ENCODE results near the gene DNAH17.

DNAH17 gene

DNA sequence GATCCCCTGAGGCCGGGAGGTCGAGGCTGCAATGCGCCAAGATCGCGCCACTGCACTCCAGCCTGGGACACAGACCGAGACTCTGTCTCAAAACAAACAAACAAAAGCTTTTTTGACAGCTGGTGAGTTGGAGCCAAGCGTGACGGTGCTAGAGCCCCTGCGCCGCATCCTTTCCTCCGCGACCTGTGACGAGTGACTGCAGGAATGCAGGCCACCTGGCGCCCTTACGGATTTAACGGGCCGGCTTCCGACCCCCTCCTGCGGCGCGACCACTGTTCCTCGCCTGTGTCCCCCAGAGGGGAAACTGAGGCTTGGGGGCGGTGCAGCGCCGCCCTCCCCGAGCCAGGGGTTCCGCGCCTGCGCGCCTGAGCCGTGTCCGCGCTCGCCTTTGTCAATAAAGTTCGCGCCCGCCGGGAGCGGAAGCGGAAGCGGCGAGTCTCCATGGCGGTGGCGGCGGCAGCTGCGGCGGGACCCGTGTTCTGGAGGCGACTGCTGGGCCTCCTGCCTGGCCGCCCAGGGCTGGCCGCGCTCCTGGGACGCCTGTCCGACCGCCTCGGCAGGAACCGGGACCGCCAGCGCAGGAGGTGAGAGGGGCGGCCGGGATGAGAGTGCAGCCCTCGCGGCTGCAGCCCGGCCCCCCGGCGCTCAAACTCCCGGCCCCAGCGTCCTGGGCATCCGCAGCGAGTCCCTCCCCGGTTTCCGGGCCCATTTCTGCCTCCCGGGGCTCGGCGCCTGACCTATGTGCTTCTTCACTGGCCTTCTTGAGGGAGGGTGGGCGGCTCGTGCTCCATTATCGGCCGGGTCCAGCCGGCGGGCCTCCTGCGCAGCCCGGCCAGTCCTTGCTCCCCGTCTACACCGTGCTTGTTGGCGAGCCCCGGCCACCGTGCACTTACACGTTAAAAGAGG is 198.7 kb downstream of the DNAH17 start, which contains the start of gene PGS1:
Gene PGS1 (plus strand): TSS at position 425 of the 906 bp plus-strand sequence. CDS start 17 bp downstream, at position 442.
- peak; percentile 69 to 90 (median 72) for DNase-seq

DNA sequence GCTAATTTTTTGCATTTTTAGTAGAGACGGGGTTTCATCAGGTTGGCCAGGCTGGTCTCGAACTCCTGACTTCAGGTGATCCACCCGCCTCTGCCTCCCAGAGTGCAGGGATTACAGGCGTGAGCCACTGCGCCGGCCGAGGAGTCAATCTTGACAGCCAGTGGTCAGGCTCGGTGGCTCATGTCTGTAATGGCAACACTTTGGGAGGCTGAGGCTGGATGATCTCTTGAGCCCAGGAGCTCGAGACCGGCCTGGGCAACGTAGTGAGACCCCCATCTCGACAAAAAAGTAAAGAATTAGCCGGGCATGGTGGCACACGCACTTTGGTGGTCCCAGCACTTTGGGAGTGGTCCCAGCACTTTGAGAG is 199.4 kb downstream of the DNAH17 start:
- DNase-seq: no peak

GRCh38 chr17:78376161-78376560 is 201.0 kb downstream of the DNAH17 start:
- DNase-seq: no peak

DNA sequence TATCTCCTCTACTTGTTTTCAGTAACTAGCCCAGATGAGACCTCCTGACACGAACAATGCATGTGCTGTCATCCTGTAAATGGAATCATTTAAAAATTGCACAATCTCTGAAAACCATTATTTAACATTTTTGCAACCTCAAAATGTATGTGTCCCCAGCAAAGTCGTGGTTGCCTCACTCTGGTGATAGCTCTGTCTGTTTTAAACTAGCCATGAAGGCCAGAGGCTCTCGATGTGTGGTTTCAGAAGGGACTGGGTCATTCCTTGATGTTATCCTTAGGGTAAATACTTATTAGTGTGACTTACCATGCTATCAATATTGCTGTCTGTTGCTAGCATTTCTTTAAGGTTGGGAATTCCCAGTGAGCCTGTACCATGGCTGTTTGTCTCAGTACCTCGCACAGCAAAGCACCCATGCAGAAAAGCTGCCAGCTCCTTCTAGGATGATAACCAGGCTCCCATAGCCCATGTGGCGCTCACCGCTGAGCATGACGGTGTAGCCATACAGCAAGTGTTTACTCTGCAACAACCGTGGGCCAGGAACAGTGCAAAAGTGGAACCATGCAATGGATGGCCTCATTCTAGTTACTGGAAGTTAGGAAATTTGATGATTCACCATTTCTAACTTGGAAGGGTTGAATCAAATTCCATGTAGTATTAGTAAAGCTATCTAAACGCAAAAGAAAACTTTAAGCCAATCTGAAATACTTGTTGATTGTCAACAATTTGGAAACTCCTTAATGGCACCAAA is 201.6 kb downstream of the DNAH17 start:
- no peak for DNase-seq

DNA sequence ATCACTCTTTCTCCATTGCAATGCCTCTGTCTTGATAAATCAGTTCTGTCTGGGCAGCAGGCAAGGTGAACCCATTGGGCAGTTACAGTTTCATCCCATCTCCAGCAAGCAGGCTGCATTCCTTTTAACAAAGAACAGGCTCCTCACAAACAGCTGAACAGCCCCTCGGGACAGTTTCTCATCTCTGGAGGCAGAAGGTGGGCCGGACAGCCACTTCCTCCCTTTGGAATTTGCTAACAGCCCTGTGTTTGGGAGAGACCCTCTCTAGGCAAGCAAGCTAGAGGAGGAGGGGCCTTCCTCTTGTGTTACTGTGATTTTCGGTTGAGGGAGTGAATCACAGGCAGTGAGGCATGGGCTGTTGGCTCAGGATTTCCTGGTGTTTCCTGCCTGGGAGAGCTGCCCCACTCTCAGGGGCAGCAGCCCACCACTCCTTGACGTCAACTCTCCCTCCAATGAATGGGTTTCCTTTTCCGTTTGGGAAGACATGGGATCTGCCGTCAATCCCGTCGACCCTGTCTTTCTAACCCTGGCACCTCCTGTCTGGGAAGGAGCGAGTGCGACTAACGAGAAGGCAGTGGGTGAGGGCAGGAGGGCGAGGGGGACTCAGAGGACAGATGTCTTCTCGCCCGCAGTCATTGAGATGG is 202.4 kb downstream of the DNAH17 start:
- DNase-seq: no peak

DNA sequence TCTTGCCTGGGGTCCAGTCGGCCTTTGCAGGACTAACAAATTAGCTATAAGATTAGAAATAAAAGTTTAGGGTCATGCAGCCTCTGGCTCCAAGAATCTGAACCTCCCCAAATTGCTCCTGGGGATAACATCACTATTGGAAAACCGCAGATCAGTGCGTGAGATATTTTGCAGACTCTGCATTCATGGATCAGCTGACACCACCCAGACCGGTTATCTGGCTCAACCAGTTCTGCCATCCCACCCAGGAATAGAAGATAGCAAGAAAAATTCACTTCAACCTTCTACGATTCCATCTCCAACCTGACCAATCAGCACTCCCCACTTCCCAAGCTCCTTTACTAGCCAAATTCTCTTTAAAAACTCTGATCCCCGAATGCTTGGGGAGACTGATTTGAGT is 203.0 kb downstream of the DNAH17 start:
- no peak for DNase-seq
